Choroid plexus epithelial cell (primary cell): ENCODE results near the gene CASQ2.

ENCODE experiments used
- DNase-seq: peaks from one replicate; pipeline ENCODE4 v3.0.0-alpha.2; 2010; ENCODE audit warnings: low read depth
- H3K4me3 ChIP-seq: 2 replicates; pipeline ENCODE4 v1.5.1; 2011; ENCODE audit warnings: low read depth, mild to moderate bottlenecking, control low read depth, low read length, moderate library complexity
- TF ChIP-seq, protein P1 (sequence below): conservative IDR thresholded peaks from 2 replicates; pipeline ENCODE4 v1.5.1; 2011; ENCODE audit warnings: low read depth, mild to moderate bottlenecking, control low read depth, inconsistent platforms, low read length, moderate library complexity

Gene CASQ2

DNA sequence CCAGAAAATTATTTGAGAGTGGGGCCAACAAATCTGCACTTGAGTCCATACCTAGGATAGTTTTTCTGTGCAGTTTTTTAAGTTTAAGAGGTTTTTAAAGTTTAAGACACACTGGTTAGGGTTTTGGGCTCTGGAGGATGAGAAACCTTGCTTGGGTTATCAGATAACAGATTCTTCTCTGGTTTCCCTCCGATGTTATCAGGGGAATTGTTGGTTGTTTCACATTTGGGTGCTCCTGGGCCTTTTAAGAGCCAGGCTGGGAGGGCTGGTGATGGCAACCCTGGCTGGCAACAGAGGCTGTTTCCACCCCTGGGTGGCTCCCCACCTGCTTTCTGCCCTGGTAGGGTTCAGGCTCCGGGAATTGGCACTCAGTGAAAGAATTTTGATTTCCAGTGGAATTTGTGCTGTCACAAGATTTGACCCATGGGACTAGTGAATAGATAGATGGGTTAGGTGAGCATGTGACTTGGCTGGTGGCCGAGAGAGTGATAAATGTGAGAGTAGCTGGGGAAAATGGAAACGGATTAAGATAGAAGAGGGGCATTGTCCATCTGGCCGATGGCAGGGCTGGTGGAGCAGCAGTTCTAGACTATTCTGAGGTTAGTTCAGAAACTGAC is 111.9 kb downstream of the CASQ2 start:
- no peak for DNase-seq

DNA sequence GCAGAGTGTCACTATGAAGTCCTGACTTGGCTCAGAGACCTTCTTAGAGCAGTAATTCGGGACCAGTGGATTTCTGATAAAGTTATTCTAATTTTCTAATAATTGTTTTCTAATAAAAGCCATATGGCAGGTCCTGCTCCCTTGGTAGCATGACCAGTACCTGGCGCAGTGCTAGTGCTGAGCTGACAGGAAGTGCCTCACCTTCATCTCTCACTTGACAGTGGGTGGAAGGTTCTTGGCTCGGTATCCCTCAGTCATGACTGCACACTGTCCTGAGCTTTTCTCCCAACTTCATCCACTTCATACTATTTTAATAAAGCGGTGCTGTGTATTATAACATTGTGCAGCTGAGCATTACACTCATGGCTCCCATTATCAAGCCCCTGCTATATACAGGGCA is 112.6 kb downstream of the CASQ2 start:
- no peak for DNase-seq
- TF ChIP-seq, protein P1, sequence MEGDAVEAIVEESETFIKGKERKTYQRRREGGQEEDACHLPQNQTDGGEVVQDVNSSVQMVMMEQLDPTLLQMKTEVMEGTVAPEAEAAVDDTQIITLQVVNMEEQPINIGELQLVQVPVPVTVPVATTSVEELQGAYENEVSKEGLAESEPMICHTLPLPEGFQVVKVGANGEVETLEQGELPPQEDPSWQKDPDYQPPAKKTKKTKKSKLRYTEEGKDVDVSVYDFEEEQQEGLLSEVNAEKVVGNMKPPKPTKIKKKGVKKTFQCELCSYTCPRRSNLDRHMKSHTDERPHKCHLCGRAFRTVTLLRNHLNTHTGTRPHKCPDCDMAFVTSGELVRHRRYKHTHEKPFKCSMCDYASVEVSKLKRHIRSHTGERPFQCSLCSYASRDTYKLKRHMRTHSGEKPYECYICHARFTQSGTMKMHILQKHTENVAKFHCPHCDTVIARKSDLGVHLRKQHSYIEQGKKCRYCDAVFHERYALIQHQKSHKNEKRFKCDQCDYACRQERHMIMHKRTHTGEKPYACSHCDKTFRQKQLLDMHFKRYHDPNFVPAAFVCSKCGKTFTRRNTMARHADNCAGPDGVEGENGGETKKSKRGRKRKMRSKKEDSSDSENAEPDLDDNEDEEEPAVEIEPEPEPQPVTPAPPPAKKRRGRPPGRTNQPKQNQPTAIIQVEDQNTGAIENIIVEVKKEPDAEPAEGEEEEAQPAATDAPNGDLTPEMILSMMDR: no peak
- no peak overlapping the region for H3K4me3 ChIP-seq

More for the DNA sequence above, 111.9 kb downstream of the CASQ2 start:
- TF ChIP-seq, protein P1: no peak
- H3K4me3 ChIP-seq: no peak overlapping the region

DNA sequence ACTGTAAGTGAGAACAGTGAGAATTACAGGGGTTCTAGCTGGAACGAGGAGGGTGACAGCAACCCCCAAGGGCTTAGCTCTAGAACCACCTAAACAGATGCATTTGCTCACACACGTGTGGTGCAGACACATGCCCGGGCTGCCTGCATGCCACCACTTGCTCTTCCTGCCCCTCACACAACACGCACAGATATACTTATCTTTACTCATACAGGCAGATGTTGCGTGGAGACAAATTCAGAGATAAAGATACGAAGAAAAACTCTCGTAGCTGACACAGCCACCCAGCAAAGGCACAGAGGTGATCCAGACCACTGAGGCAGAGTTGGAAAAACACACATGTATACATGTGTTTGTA is 113.2 kb downstream of the CASQ2 start:
- no peak for DNase-seq
- TF ChIP-seq, protein P1: no peak
- no peak overlapping the region for H3K4me3 ChIP-seq

DNA sequence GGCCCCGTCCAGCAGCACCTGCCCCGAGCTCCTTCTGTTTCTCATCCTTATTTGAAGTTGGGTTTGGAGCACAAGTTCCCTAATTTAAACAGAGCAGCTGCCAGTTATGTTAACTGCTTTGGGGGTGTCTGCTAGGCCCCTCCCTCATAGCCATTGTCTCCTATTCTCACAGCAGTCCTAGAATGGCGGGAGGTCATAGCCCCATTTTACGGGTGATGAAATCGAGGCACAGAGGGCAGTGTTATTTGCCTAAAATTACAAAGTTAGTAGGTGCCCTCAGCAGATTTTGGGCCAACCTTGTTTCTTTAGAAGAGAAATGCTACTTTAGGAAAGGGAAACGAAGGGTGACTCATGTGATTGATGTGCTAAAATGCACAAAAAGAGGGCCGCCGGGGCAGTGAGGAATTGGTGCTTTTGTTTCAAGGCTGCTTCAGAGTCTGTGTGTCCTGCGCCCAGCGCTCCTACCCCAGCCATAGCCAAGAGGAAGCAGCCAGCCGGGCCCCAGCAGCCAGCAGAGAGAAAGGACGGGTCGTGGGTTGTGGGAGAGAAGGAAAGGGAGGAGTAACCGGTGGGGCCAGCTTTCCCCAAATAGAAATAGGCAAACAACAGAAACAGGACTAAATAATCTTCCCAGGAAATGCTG is 113.7 kb downstream of the CASQ2 start:
- no peak overlapping the region for H3K4me3 ChIP-seq
- TF ChIP-seq, protein P1: no peak
- DNase-seq: no peak

DNA sequence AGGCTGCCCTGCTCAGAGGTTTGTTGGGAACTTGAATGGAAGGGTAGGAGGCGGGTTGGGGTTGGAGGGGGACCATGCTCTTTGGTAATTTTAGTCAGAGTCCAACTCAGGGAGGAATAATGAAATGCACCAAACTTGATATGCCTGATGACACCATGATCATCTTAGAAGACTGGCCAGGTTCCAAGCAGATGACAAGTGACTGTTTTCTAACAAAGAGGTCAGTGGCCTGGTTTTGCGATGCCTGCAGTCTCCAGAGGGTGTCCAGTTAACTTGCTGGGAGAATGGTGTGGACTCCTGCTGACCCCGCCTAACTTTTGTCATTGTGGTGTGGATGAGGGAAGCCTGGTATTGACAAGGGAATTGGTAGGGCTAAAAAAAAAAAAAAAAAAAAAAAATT is 114.4 kb downstream of the CASQ2 start:
- TF ChIP-seq, protein P1: no peak
- H3K4me3 ChIP-seq: no peak overlapping the region
- DNase-seq: no peak

DNA sequence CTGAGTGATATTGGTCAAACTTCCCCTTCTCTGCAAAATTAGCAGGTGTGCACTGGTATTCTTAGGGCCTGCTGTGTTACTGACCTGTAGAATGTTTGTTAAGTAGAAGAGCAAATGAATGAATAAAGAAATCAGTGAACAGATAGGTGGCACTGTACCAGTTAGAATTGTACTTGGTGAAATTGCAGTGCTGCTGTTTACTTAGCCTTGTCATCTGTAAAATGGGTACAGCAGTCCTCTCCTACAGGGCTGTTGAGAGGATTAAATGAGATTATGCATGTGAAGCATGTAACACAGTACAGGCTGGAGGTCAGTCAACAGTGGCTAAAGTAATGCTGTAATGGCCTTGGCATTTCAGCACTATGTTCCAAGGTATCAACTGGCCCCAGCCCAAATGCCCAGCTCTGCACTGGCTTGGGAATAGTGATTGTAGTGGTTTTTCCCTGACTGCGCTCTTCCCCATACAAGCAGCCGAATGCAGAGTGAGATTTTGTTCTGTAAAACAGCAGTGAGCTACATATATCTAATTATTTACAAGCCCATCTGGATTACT is 116.2 kb downstream of the CASQ2 start:
- no peak for DNase-seq
- H3K4me3 ChIP-seq: no peak overlapping the region
- TF ChIP-seq, protein P1: no peak

DNA sequence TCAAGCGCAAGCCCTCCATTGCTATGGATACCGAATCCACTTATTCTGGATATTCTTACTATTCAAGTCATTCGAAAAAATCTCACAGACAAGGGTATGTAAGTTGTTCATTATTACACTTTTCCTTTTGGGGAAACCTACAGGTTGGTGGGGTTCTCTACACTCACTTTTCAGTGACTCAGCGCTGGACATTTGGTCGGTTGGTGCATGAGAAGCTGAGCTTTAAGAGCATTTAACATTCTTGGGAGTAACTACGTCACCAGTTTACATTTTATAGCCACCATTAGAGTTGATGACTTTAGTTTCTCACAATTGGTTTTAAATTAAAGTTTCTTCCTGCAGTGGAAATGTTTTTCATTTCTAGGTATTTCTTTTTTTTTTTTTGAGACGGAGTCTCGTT is 117.1 kb downstream of the CASQ2 start:
- no peak for DNase-seq
- H3K4me3 ChIP-seq: no peak overlapping the region
- TF ChIP-seq, protein P1: no peak
